ENCODE data around the gene WDFY2. TPM values are rescaled to one million over a fixed set of nuclear protein-coding genes. Genes with fewer than 3 reads are reported as not detected.

WDFY2 gene
- total and polyA plus RNA-seq, 2 experiments from 2014 or later = 6.9 to 14.2 TPM

DNA sequence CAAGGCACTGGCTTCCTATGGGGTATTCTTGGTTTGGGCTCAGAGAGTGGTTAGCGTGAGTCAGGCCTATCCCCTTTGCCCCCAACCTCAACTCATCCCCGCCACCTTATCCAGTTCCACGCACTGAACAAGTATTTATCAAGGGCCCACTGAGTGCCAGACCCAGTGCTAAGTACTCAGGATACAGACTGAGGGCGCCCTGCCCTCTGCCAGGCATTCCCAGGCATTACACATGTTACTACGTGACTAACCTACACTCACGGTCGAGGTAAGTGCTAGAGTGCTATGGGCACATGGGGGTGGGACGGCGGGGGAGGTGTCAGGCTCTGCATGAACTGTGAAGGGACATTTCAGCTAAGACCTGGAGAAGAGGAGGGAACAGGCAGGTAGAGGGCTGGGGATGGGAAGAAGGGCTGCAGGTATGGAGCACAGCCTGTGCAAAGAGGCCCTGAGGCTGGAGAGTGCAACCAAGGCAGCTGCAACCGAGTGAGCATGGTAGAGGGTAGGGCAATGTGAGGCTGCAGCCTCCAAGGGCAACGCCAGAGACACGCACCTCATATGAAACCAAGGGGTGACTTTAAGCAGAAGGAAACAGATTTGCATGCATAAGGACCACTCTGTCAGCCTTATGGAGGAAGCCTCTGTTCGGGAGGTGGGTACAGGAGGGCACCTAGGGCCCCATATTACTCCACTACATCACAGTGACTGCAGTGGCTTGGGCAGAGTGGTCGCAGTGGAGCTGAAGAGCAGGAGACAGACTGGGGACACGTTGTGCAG is 197.2 kb downstream of the WDFY2 start:
- no peaks in the 10 kb centered on the region for H4K20me1 ChIP-seq (ENCODE audit: insufficient read depth)
- TF ChIP-seq EZH2 (IDR thresholded peaks at IDR 0.05; ENCODE audit: insufficient read depth, poor library complexity, severe bottlenecking) (no peak), EZH2phosphoT487 (IDR thresholded peaks at IDR 0.05; ENCODE audit: insufficient read depth, low read depth) (no peak)
- no peak overlapping the region for H3K27ac ChIP-seq
- H3K4me1 ChIP-seq (ENCODE audit: insufficient read depth) = peaks cover 12% of the 10 kb centered on the region
- H3K4me2 ChIP-seq (ENCODE audit: unreplicated experiment) = no peak overlapping the region
- H3K27me3 ChIP-seq (replicated peaks; ENCODE audit: insufficient read depth) = no peaks in the 10 kb centered on the region
- no peaks in the 10 kb centered on the region for H3K36me3 ChIP-seq (ENCODE audit: low read depth)
- no peak overlapping the region for H2AFZ ChIP-seq
- H3K9ac ChIP-seq = no peak overlapping the region
- WGBS, 2 experiments (ENCODE audit: low coverage in 1 of 2, low lambda C conversion rate in 2 of 2, missing lambda C conversion rate in 2 of 2) = 67 to 73% methylated on average over 15 of the region's 15 CpGs
- peak; percentile 56 for DNase-seq
- H3K79me2 ChIP-seq (ENCODE audit: insufficient read depth) = no peaks in the 10 kb centered on the region
- H3K4me3 ChIP-seq = no peak overlapping the region
- no peaks in the 10 kb centered on the region for H3K9me3 ChIP-seq (ENCODE audit: low read depth)
- H3K9me2 ChIP-seq (ENCODE audit: insufficient read depth) = no peaks in the 10 kb centered on the region
- peaks cover 12% of the 10 kb centered on the region for H3F3A ChIP-seq (ENCODE audit: insufficient read depth)
- in situ Hi-C loops (cut with MboI) = no loop called here

DNA sequence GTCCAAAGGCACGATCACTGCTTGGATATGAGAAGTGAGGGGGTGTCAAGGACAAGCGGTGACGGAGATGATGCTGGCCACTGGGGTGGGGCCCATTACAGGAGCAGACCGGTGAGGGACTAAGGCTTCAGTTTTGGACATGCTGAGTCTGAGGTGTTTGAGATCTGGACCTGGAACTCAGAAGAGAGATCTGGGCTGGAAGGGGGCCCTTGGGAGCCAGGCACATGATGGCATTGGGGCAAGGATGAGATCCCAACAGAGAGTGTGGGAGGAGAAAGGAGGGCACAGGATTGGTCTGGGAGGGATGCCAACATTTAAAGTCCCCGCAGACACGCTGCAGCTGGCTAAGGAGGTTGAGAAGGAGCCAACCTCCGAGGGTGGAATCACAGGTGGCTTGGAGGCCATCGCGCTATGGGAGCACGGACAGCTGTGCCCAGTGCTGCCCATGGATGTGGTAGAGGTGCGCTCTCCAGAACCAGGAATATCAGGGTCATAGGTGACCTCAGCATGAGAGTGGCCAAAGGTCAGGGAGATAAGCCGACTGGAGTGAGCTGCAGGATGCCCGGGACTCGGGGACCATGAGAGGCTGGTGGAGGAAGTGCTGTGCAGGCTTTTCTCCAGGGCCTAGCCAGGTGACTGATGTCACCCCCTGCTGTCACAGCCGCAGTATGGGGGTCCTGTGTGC is 197.9 kb downstream of the WDFY2 start:
- Histone ChIP-seq H2AFZ (no peak overlapping the region), H3K4me1 (ENCODE audit: insufficient read depth) (peaks cover 20% of the 10 kb centered on the region), H3K9ac (no peak overlapping the region), H3K36me3 (ENCODE audit: low read depth) (no peaks in the 10 kb centered on the region), H3F3A (ENCODE audit: insufficient read depth) (peaks cover 20% of the 10 kb centered on the region), H3K4me2 (ENCODE audit: unreplicated experiment) (no peak overlapping the region), H4K20me1 (ENCODE audit: insufficient read depth) (no peaks in the 10 kb centered on the region), H3K27me3 (replicated peaks; ENCODE audit: insufficient read depth) (no peaks in the 10 kb centered on the region), H3K9me3 (ENCODE audit: low read depth) (no peaks in the 10 kb centered on the region), H3K4me3 (no peak overlapping the region), H3K9me2 (ENCODE audit: insufficient read depth) (no peaks in the 10 kb centered on the region), H3K79me2 (ENCODE audit: insufficient read depth) (no peaks in the 10 kb centered on the region), H3K27ac (no peak overlapping the region)
- in situ Hi-C loops (cut with MboI) = no loop called here
- TF ChIP-seq EZH2phosphoT487 (IDR thresholded peaks at IDR 0.05; ENCODE audit: insufficient read depth, low read depth) (no peak), EZH2 (IDR thresholded peaks at IDR 0.05; ENCODE audit: insufficient read depth, poor library complexity, severe bottlenecking) (no peak)
- DNase-seq = no peak
- 89% methylated on average over 15 of the region's 15 CpGs for WGBS, 2 experiments (ENCODE audit: low coverage in 1 of 2, low lambda C conversion rate in 2 of 2, missing lambda C conversion rate in 2 of 2)

DNA sequence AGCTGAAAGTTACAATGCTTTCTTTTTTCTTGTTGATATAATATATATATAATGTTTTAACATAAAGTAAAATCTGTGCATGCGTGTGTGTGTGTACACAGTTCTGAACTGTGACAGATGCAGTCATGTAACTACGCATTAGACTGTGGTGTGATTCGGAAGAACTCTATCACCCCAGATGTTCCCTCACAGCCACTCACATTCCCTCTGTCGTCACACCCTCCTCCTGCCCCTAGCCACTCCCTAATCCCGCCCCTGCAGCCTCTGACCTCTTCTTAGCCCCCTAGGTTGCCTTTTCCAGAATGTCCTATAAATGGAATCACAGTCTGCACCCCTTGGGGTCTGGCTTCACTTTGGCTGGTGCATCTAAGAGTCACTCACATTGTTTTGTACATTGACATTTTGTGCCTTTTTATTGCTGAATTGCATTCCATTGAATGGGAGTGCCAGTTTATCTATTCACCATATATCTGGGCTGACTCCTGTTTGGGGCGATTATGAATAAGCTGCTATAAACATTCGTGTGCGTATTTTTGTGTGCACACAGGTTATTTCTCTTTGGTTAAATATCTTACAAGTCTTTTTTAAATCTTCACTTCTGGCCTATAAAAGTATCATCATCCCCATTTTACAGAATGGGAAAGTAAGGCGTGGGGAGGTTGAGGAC is 199.3 kb downstream of the WDFY2 start:
- H3K4me1 ChIP-seq (ENCODE audit: insufficient read depth) = peaks cover 21% of the 10 kb centered on the region
- H3K79me2 ChIP-seq (ENCODE audit: insufficient read depth) = no peaks in the 10 kb centered on the region
- no peaks in the 10 kb centered on the region for H3K27me3 ChIP-seq (replicated peaks; ENCODE audit: insufficient read depth)
- H2AFZ ChIP-seq = no peak overlapping the region
- no peak overlapping the region for H3K4me3 ChIP-seq
- H3F3A ChIP-seq (ENCODE audit: insufficient read depth) = peaks cover 21% of the 10 kb centered on the region
- no peaks in the 10 kb centered on the region for H3K36me3 ChIP-seq (ENCODE audit: low read depth)
- TF ChIP-seq EZH2phosphoT487 (IDR thresholded peaks at IDR 0.05; ENCODE audit: insufficient read depth, low read depth) (no peak), EZH2 (IDR thresholded peaks at IDR 0.05; ENCODE audit: insufficient read depth, poor library complexity, severe bottlenecking) (no peak)
- H3K9ac ChIP-seq = no peak overlapping the region
- H3K27ac ChIP-seq = no peak overlapping the region
- WGBS, 2 experiments (ENCODE audit: low coverage in 1 of 2, low lambda C conversion rate in 2 of 2, missing lambda C conversion rate in 2 of 2) = 77 to 81% methylated on average over 9 of the region's 9 CpGs
- H4K20me1 ChIP-seq (ENCODE audit: insufficient read depth) = no peaks in the 10 kb centered on the region
- no peaks in the 10 kb centered on the region for H3K9me2 ChIP-seq (ENCODE audit: insufficient read depth)
- DNase-seq = no peak
- no peaks in the 10 kb centered on the region for H3K9me3 ChIP-seq (ENCODE audit: low read depth)
- H3K4me2 ChIP-seq (ENCODE audit: unreplicated experiment) = no peak overlapping the region
- in situ Hi-C loops (cut with MboI) = no loop called here

DNA sequence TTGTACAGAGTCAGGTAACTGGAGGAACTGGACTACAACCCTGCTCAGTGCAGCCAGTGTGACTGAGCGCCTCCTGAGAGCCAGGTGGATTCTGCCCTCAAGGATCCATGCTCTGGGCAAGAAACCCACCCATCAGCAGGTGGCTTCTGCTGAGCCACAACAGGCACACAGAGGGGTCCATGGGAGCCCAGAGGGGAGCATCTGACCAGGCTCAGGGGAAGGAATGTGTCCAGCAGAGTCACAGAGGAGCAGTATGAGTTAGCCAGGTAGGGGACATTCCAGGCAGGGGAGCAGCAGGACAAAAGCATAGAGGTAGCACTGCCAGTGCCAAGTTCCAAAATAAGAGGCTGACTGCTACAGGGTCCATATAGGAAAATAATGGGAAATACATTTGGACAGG is 199.8 kb downstream of the WDFY2 start:
- H2AFZ ChIP-seq = no peak overlapping the region
- H3K27ac ChIP-seq = no peak overlapping the region
- H3K9me2 ChIP-seq (ENCODE audit: insufficient read depth) = no peaks in the 10 kb centered on the region
- no peaks in the 10 kb centered on the region for H3K9me3 ChIP-seq (ENCODE audit: low read depth)
- H3K27me3 ChIP-seq (replicated peaks; ENCODE audit: insufficient read depth) = no peaks in the 10 kb centered on the region
- H3K4me1 ChIP-seq (ENCODE audit: insufficient read depth) = peaks cover 21% of the 10 kb centered on the region
- no peak for DNase-seq
- no peaks in the 10 kb centered on the region for H3K36me3 ChIP-seq (ENCODE audit: low read depth)
- H3K4me2 ChIP-seq (ENCODE audit: unreplicated experiment) = no peak overlapping the region
- in situ Hi-C loops (cut with MboI) = no loop called here
- no peak overlapping the region for H3K4me3 ChIP-seq
- H4K20me1 ChIP-seq (ENCODE audit: insufficient read depth) = no peaks in the 10 kb centered on the region
- H3F3A ChIP-seq (ENCODE audit: insufficient read depth) = peaks cover 21% of the 10 kb centered on the region
- 88 to 94% methylated on average over 1 of the region's 1 CpG for WGBS, 2 experiments (ENCODE audit: low coverage in 1 of 2, low lambda C conversion rate in 2 of 2, missing lambda C conversion rate in 2 of 2)
- no peak overlapping the region for H3K9ac ChIP-seq
- TF ChIP-seq EZH2 (IDR thresholded peaks at IDR 0.05; ENCODE audit: insufficient read depth, poor library complexity, severe bottlenecking) (no peak), EZH2phosphoT487 (IDR thresholded peaks at IDR 0.05; ENCODE audit: insufficient read depth, low read depth) (no peak)
- no peaks in the 10 kb centered on the region for H3K79me2 ChIP-seq (ENCODE audit: insufficient read depth)

All from GM23248 (cell line).